Thyroid gland (tissue), 4 donors: ENCODE data around the gene SMARCA5. TPM values are rescaled to one million over a fixed set of nuclear protein-coding genes. Genes with fewer than 3 reads are reported as not detected.

Source experiments
- DNase-seq, 2 donors: peaks; one replicate each; pipeline ENCODE4 v3.0.0-alpha.2; 2019
- H3K27ac ChIP-seq, 3 donors: fragments of 200-600 bp; sonication (generic); 1 replicate in 2 of 3; 2 replicates in 1 of 3; pipeline ENCODE4 v1.5.1; 2016 to 2019; ENCODE audit warnings: mild to moderate bottlenecking in 1 of 3, moderate library complexity in 1 of 3
- H3K27me3 ChIP-seq: fragments of 200-600 bp; sonication (generic); one replicate; pipeline ENCODE4 v1.5.1; 2019
- H3K36me3 ChIP-seq, 2 donors: fragments of 200-600 bp; sonication (generic); one replicate each; pipeline ENCODE4 v1.5.1; 2016 to 2019
- H3K4me1 ChIP-seq, 2 donors: fragments of 200-600 bp; sonication (generic); one replicate each; pipeline ENCODE4 v1.5.1; 2017 to 2019
- H3K4me3 ChIP-seq, 3 donors: fragments of 200-600 bp; sonication (generic); replicated peaks in 1 of 3; 1 replicate in 2 of 3; 2 replicates in 1 of 3; pipeline ENCODE4 v1.5.1; 2016; ENCODE audit warnings: mild to moderate bottlenecking in 1 of 3
- H3K9me3 ChIP-seq: fragments of 200-600 bp; sonication (generic); one replicate; pipeline ENCODE4 v1.5.1; 2017
- CTCF ChIP-seq, 6 experiments: fragments of 200-600 bp in 3 of 6; fragments of 450-650 bp in 3 of 6; sonication (generic) in 3 of 6; IDR thresholded peaks; one replicate each; pipeline ENCODE4 v1.5.1; 2016 to 2019; ENCODE audit warnings: antibody characterized with exemption in 6 of 6, mild to moderate bottlenecking in 2 of 6, inconsistent platforms in 1 of 6, moderate library complexity in 1 of 6
- POLR2A ChIP-seq, 2 donors: fragments of 450-650 bp; IDR thresholded peaks; one replicate each; pipeline ENCODE4 v1.6.1; 2017; ENCODE audit warnings: antibody characterized with exemption in 2 of 2, mild to moderate bottlenecking in 2 of 2, moderate library complexity in 1 of 2
- WGBS, 2 donors: methylation state at CpG; one replicate each; pipeline ENCODE4 v1.1.5; 2017; 5-methylcytosine and 5-hydroxymethylcytosine counted together
- intact Hi-C: fragments of 100-400 bp; cut with DNase I; formaldehyde crosslinking; loops from one replicate; pipeline ENCODE4 v1.15.1; 2023
- total RNA-seq, 4 donors: library from RNA; depleted of rRNA; stranded (reverse); fragments of >200 nt; gene quantifications; one replicate each; pipeline ENCODE4 v1.2.3, GENCODE V29; 2016

The SMARCA5 gene
- total RNA-seq, 4 donors from 2014 or later, result 46.7 to 89.9 (median 60.4) TPM

GRCh38 chr4:143606480-143606879 lies 93.0 kb downstream of the SMARCA5 start:
- DNase-seq, result no peak
- H3K27me3 ChIP-seq, result no peaks in the 10 kb centered on the region
- intact Hi-C loops, result no loop called here
- no peaks in the 10 kb centered on the region for H3K4me1 ChIP-seq
- no peak overlapping the region for H3K27ac ChIP-seq
- H3K9me3 ChIP-seq, result no peaks in the 10 kb centered on the region
- no peak overlapping the region for H3K4me3 ChIP-seq
- 47 to 60% methylated on average over 3 of the region's 3 CpGs for WGBS, 2 donors
- no peaks in the 10 kb centered on the region for H3K36me3 ChIP-seq
- TF ChIP-seq POLR2A (IDR thresholded peaks at IDR 0.05) (no peak), CTCF (IDR thresholded peaks at IDR 0.05) (no peak)

Other genes with a start within 250 kb of the SMARCA5 start
- 10 to 100 TPM; 20.3 to 40.8 (median 32.5) TPM for gene GAB1, start 176.8 kb upstream of the SMARCA5 start, total RNA-seq
- not detected for gene FREM3, start 187.0 kb downstream of the SMARCA5 start, total RNA-seq